K562 (cell line): ENCODE results near the gene ACADVL. TPM values are rescaled to one million over a fixed set of nuclear protein-coding genes. Genes with fewer than 3 reads are reported as not detected.

Experiments used
- EP400 ChIP-seq: fragments of 450-650 bp; IDR thresholded peaks from 2 replicates; pipeline ENCODE4 v1.6.1; 2017; ENCODE audit warnings: antibody characterized with exemption, mild to moderate bottlenecking, moderate library complexity
- ESRRB ChIP-seq: fragments of 250-450 bp; sonication (Bioruptor Pico); IDR thresholded peaks from 2 replicates; pipeline ENCODE4 v1.5.0; 2020; ENCODE audit warnings: mild to moderate bottlenecking, moderate library complexity, borderline replicate concordance
- ETV1 ChIP-seq: fragments of 450-650 bp; conservative IDR thresholded peaks from 2 replicates; pipeline ENCODE4 v1.6.1; 2016; ENCODE audit warnings: missing genetic modification characterization, control low read depth, low read depth, missing compliant biosample characterization
- FOXJ2 ChIP-seq: fragments of 200-800 bp; sonication (Bioruptor generic); IDR thresholded peaks from 2 replicates; pipeline ENCODE4 v1.6.1; 2016; ENCODE audit warnings: missing genetic modification characterization, missing compliant biosample characterization
- HBP1 ChIP-seq: fragments of 450-650 bp; formaldehyde crosslinking; IDR thresholded peaks from 2 replicates; pipeline ENCODE4 v1.4.0; 2022; ENCODE audit warnings: missing genetic modification characterization
- HDAC1 ChIP-seq, 2 experiments: fragments of 450-650 bp; IDR thresholded peaks; 2 replicates each; pipeline ENCODE4 v1.6.1; 2016 to 2017; ENCODE audit warnings: inconsistent platforms in 1 of 2, mild to moderate bottlenecking in 1 of 2, moderate library complexity in 1 of 2
- HMGXB4 ChIP-seq: sonication (generic); formaldehyde crosslinking; IDR thresholded peaks from 2 replicates; pipeline ENCODE4 v1.8.1; 2023; ENCODE audit warnings: mild to moderate bottlenecking, missing genetic modification reagents
- ILK ChIP-seq: fragments of 450-650 bp; IDR thresholded peaks from 2 replicates; pipeline ENCODE4 v1.6.1; 2016; ENCODE audit warnings: missing genetic modification characterization, low read depth, mild to moderate bottlenecking, missing compliant biosample characterization, moderate library complexity, borderline replicate concordance
- KLF6 ChIP-seq: fragments of 250-450 bp; sonication (Bioruptor Pico); IDR thresholded peaks from 2 replicates; pipeline ENCODE4 v1.4.0; 2020; ENCODE audit warnings: mild to moderate bottlenecking, moderate library complexity, borderline replicate concordance
- MBD2 ChIP-seq: sonication (generic); IDR thresholded peaks from 2 replicates; pipeline ENCODE4 v1.6.1; 2016; ENCODE audit warnings: low read depth, borderline replicate concordance
- MLLT1 ChIP-seq, 2 experiments: fragments of 450-650 bp; IDR thresholded peaks; 2 replicates each; pipeline ENCODE4 v1.6.1; 2016
- MYC ChIP-seq, 2 experiments: fragments of 250-450 bp in 1 of 2; sonication (Bioruptor Pico) in 1 of 2; IDR thresholded peaks; 2 replicates each; pipeline versions ENCODE4 v1.5.1 to v1.6.1; 2012 to 2021; ENCODE audit warnings: low read depth in 2 of 2, borderline replicate concordance in 1 of 2, improper control_type of control experiment in 1 of 2, low read length in 1 of 2, mild to moderate bottlenecking in 1 of 2, moderate library complexity in 1 of 2
- NONO ChIP-seq, 2 experiments: fragments of 200-400 bp in 1 of 2; fragments of 450-650 bp in 1 of 2; formaldehyde crosslinking in 1 of 2; IDR thresholded peaks; 2 replicates each; pipeline ENCODE4 v1.6.1; 2017; ENCODE audit warnings: low read depth in 2 of 2, mild to moderate bottlenecking in 2 of 2, moderate library complexity in 2 of 2, low read length in 1 of 2
- PML ChIP-seq: IDR thresholded peaks from 2 replicates; pipeline ENCODE4 v1.6.1; 2012; ENCODE audit warnings: low read length, inconsistent platforms
- PYGO2 ChIP-seq: fragments of 450-650 bp; IDR thresholded peaks from 2 replicates; pipeline ENCODE4 v1.6.1; 2016; ENCODE audit warnings: mild to moderate bottlenecking, missing genetic modification characterization, moderate library complexity, missing compliant biosample characterization
- SRSF7 ChIP-seq: fragments of 200-400 bp; formaldehyde crosslinking; optimal IDR thresholded peaks from 2 replicates; pipeline ENCODE3; 2017; ENCODE audit warnings: mild to moderate bottlenecking, low read depth, low read length
- TCF15 ChIP-seq: fragments of 250-450 bp; sonication (Bioruptor Pico); IDR thresholded peaks from 2 replicates; pipeline ENCODE4 v1.8.0; 2022; ENCODE audit warnings: moderate library complexity, mild to moderate bottlenecking, inconsistent platforms
- YY1 ChIP-seq, 3 experiments: IDR thresholded peaks; 2 replicates each; pipeline ENCODE4 v1.6.1; 2011; ENCODE audit warnings: low read length in 2 of 3, mild to moderate bottlenecking in 2 of 3, moderate library complexity in 2 of 3, borderline replicate concordance in 1 of 3, control low read depth in 1 of 3, low read depth in 1 of 3; ENCODE audit not compliant: insufficient read depth in 3 of 3, insufficient replicate concordance in 2 of 3, control insufficient read depth in 1 of 3, insufficient read length in 1 of 3; ENCODE audit errors: extremely low read depth in 1 of 3
- ZNF121 ChIP-seq: sonication (generic); formaldehyde crosslinking; conservative IDR thresholded peaks from 2 replicates; pipeline ENCODE4 v1.8.0; 2022; ENCODE audit warnings: missing genetic modification reagents
- ZNF445 ChIP-seq: fragments of 250-450 bp; sonication (Bioruptor Pico); IDR thresholded peaks from 2 replicates; pipeline ENCODE4 v1.4.0; 2020; ENCODE audit warnings: low read depth, mild to moderate bottlenecking, moderate library complexity
- ZNF583 ChIP-seq: fragments of 250-450 bp; sonication (Bioruptor Pico); IDR thresholded peaks from 2 replicates; pipeline ENCODE4 v1.4.0; 2020
- polyA plus RNA-seq, 8 experiments: library from polyadenylated mRNA; depleted of rRNA in 4 of 8; stranded (reverse) in 5 of 8; unstranded in 3 of 8; fragments of >200 nt; fragmentation: Nextera tagmentation in 2 of 8; fragmentation: Illumina TruSeq in 1 of 8; extraction: Ambion mirVana in 2 of 8; extraction: Trizol in 1 of 8; gene quantifications; 2 replicates each; pipeline versions ENCODE4 v1.2.1 to v1.2.3, GENCODE V29; 2011 to 2014; ENCODE audit warnings: inconsistent platforms in 1 of 8, missing spikeins in 1 of 8
- total RNA-seq, 7 experiments: library from RNA; depleted of rRNA in 6 of 7; stranded (reverse); fragments of >200 nt in 6 of 7; fragmentation: Illumina TruSeq in 2 of 7; extraction: Trizol in 2 of 7; gene quantifications; 2 replicates each; pipeline versions ENCODE4 v1.2.1 to v1.2.3, GENCODE V29; 2011 to 2021; ENCODE audit warnings: low replicate concordance in 1 of 7

ACADVL gene
- total and polyA plus RNA-seq, 9 of the 15 experiments (the other 6 are each of a cell fraction or from before 2014, with no cell fraction given), result 25.5 to 449 (median 214) TPM

GRCh38 chr17:7219812-7220592, at the start of gene ACADVL, which contains the start of gene DLG4 (continued):
- TF ChIP-seq PYGO2 (tag) (no peak), ETV1 (tag) (peak; percentile 69; the same call in 1 of the 2 replicates), ILK (tag) (no peak), MBD2 (peak; percentile 43), ESRRB (CRISPR knock-in tag) (no peak), HBP1 (CRISPR knock-in tag) (no peak), ZNF121 (no peak), KLF6 (CRISPR knock-in tag) (no peak), PML (peak; percentile 40; the same call in 1 of the 2 replicates), HDAC1 (IDR thresholded peaks at IDR 0.05) (0 out of 4 replicates have a peak, but pooled peaks of 1 of the 2 experiments have one; percentile 44), EP400 (no peak), TCF15 (CRISPR knock-in tag) (no peak), ZNF583 (CRISPR knock-in tag) (0 out of 2 replicates have a peak, but pooled peaks have one; percentile 51), YY1 (IDR thresholded peaks at IDR 0.05; ENCODE audit: borderline replicate concordance in 1 of 3, control insufficient read depth in 1 of 3, extremely low read depth in 1 of 3, insufficient read depth in 3 of 3, insufficient read length in 1 of 3, insufficient replicate concordance in 2 of 3, low read depth in 1 of 3, low read length in 2 of 3) (peak in 2 of 3 experiments; percentile 44 to 67), NONO (IDR thresholded peaks at IDR 0.05; ENCODE audit: low read depth in 2 of 2, low read length in 1 of 2) (no peak), SRSF7 (no peak), HMGXB4 (CRISPR knock-in tag) (no peak), MLLT1 (IDR thresholded peaks at IDR 0.05) (no peak), FOXJ2 (tag) (no peak), MYC (IDR thresholded peaks at IDR 0.05; ENCODE audit: low read depth, low read length) (peak; percentile 63), MYC (CRISPR knock-in tag; IDR thresholded peaks at IDR 0.05; ENCODE audit: borderline replicate concordance, low read depth) (no peak), ZNF445 (CRISPR knock-in tag) (no peak)
